GM18499 (cell line): ENCODE measurements around the gene ST6GALNAC1.
"Not testable (repeated sequence)": the region's sequence is repeated elsewhere in the genome, so short reads cannot be mapped to it uniquely, and the experiment has no call there.

ENCODE experiments used
- ATAC-seq: cut with Tn5 transposase; IDR thresholded peaks from one replicate; pipeline ENCODE4 v1.9.1; 2021; ENCODE audit warnings: moderate number of reproducible peaks; ENCODE audit not compliant: insufficient read depth, unreplicated experiment

Gene ST6GALNAC1

GRCh38 chr17:76614912-76615617 is 28.5 kb downstream of the ST6GALNAC1 start:
- ATAC-seq = no peak

- ATAC-seq = not testable (repeated sequence)
Observed at GRCh38 chr17:76614064-76614759, 29.3 kb downstream of the ST6GALNAC1 start.

DNA sequence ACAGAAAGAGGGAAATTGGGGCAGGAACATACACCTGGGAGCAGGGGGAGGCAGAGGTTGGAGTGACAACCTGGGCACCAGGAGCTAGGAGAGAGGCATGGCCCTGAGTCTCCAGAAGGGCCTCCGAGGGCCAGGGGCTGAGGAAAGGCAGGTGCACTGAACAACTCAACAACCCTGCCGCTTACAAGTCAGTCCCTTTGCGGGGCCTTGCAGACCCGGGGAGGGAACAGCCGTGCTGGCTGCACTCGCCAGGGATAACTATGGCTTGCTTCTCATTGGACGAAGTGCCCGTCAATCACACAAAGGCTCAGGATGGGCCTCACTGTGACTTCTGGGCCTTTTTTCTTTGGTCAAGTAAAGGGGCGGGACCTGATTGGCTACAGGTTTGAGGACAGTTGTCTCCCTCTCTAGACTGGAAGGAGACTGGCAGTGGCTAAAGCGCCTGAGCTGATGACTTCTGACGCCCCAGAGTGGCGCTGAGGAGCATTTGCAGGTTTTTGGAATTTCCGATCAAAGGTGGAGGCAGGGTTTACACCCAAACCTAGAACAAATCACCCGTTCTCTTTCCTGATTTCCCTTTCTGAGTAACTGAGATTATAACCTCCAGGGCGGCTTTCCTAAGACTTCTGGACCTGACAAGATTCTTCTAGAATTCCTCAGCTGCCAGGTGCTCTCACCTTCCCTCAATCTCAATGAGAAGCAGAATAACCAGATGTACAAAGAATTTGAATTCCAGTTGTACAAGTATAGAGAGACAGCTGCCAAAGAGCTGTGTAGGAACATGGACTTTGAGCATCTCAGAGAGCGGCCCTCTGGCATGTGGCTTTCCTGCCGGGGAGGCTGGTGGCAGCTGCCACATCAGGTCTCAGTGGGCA is 30.3 kb downstream of the ST6GALNAC1 start:
- no peak for ATAC-seq

GRCh38 chr17:76612465-76612864 is 31.1 kb downstream of the ST6GALNAC1 start:
- ATAC-seq = no peak

- no peak for ATAC-seq
Observed at GRCh38 chr17:76611758-76612157, 31.8 kb downstream of the ST6GALNAC1 start.

DNA sequence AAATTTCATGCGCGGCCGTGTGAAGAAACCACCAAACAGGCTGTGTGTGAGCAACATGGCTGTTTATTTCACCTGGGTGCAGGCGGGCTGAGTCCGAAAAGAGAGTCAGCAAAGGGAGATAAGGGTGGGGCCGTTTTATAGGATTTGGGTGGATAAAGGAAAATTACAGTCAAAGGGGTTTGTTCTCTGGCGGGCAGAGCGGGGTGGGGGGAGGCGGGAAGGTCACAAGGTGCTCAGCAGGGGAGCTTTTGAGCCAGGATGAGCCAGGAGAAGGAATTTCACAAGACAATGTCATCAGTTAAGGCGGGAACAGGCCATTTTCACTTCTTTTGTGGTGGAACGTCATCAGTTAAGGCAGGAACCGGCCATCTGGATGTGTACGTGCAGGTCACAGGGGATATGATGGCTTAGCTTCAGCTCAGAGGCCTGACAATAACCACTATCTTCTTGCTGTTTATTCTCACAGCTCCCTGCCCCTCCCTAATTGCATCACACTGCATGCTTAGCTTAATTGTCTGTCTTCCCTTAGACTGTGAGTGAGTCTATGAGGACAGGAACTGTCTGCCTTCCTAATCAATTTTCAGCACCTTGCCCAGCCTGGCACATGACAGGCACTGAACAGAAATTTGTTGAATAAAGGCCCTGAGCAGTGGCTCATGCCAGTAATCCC is 32.3 kb downstream of the ST6GALNAC1 start:
- not testable (repeated sequence) for ATAC-seq

GRCh38 chr17:76606685-76607084 is 36.9 kb downstream of the ST6GALNAC1 start:
- not testable (repeated sequence) for ATAC-seq

GRCh38 chr17:76601065-76601464 is 42.5 kb downstream of the ST6GALNAC1 start:
- no peak for ATAC-seq

- ATAC-seq = no peak
Observed at GRCh38 chr17:76599694-76600460, 43.7 kb downstream of the ST6GALNAC1 start.

DNA sequence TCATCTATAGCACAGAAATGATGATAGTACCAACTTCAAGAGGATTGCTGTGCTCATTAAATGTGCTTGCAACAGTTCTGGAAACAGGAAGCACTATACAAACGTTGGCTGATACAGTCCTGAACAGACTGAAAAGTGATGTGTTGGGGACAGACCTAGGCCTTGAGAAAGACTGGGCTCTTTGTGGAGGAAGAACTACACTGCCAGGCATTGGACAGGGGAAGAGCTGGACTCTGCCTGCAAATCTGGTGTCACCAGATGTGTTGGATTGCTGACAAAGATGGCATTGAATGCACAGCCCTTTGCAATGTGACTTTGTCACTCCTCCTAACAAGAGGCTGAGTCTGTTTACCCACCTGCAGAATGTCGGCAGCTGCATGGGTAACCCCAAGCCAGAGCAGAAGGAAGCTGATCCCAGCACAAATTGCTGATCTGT is 45.5 kb downstream of the ST6GALNAC1 start:
- ATAC-seq = no peak

GRCh38 chr17:76597156-76598003 is 46.2 kb downstream of the ST6GALNAC1 start:
- no peak for ATAC-seq

GRCh38 chr17:76594690-76595089 is 48.9 kb downstream of the ST6GALNAC1 start:
- ATAC-seq = no peak

DNA sequence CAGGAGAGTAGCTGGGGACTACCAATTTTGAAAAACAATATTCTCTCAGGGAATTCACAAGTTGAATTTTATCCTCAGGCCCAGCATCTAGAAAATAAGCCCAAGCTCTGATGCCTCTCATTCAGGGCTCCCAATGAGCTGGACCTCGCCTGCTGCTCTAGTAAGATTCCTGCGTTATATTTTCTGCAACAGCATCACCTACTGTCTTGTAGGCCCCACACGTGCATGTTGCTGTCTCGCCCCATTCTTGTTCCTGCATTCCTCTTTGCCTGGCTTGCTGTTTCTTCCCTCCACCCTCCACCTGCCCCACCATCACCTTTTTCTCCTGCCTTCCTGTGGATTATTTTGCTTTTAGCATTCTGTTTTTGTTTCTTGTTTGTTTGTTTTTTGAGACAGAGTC is 49.6 kb downstream of the ST6GALNAC1 start:
- ATAC-seq = no peak

- ATAC-seq = no peak
Observed at GRCh38 chr17:76593384-76593826, 50.2 kb downstream of the ST6GALNAC1 start.

- no peak for ATAC-seq
Observed at GRCh38 chr17:76588182-76588581, 55.4 kb downstream of the ST6GALNAC1 start.

DNA sequence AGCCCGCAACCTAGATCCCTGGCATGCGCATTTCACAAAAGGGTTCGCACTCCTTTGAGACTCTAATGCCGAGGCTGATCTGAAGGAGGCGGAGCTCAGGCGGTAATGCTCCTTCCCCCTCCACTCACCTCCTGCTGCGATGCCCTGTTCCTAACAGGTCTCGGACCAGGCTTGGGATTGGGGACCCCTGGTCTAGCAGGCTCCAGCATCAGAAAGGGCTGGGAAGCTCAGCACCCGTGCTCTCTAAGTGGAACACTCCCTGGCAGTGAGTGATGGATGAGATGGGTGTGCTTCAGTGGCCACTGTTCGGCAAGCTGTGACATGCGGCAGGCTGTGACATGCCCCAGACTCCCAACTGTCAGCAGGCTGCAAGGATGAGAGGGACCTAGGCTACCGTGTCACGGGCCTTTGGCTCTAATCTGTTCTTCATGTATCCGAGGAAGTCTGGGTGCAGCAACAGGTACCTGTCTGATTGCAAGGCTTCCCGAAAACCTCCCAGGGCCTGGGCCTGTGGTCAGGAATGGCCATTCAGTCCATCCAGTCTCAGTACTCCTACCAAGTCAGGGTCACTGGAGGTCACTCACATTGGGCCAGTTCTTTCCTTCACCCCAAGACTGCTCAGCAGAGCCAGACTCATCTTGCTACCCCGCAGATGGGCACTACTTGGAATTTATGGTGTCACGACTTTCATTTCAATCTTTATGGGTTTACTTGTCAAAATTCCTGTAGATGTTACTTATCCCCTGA is 56.6 kb downstream of the ST6GALNAC1 start:
- no peak for ATAC-seq

DNA sequence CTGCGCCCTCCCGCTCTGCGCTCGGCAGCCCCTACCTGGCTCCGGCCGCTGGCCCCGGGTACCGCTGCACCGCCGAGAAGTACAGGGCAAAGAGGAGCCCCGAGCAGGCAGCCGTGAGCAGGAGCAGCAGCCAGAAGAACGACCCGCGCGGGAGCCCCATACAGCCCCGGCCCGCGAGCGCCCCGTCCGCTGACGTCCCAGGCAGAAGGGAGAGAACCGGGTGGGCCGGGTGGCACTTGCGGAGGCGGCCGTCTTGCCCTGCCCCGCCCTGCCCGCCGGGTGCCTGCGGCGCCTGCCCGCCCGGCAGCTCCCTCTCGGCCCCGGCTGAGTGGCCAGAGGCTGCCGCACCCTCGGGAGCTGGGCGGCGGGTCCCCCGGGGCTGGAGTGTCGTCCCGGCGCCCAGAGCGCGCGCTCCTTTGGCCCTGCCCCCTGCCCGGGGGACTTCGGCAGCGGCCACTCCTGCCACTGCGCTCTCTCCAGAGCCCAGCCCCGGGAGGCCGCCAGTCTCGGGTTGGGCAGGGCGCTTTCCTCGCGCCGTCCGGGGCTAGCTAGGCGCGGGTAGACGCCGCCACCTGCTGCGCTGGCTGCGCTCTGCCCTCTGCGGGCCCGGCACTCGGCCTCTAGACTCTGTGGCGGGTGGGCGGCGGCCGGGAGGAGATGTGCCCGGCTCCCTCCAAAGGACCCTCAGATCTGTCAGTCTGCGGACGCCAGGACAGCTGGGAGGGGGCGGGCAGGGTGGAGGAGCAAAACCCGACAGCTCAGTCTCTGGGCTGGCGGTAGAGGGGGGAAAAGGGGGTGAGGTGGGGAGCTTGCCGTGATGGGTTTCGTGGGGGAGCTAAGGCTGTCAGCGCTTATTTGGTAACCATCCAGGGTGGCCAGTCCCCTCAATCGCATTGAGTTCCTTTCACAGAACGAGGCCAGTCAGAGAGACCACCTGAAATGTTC is 57.6 kb downstream of the ST6GALNAC1 start, which contains the start of gene ST6GALNAC2:
Gene ST6GALNAC2, minus strand, starts transcription at position 212 of the 945 bp plus-strand sequence. Its CDS starts 52 bp downstream, at position 160.
- ATAC-seq = no peak
